Esophagus muscularis mucosa (tissue), 4 donors: Measurements from ENCODE around the gene GBP4. TPM values are rescaled to one million over a fixed set of nuclear protein-coding genes. Genes with fewer than 3 reads are reported as not detected.

Source experiments
- DNase-seq: peaks from one replicate; pipeline ENCODE4 v3.0.0-alpha.2; 2017; ENCODE audit errors: extremely low spot score
- H3K27ac ChIP-seq, 4 donors: fragments of 200-600 bp; sonication (generic); replicated peaks in 1 of 4; 1 replicate in 3 of 4; 2 replicates in 1 of 4; pipeline ENCODE4 v1.5.1; 2016 to 2019; ENCODE audit warnings: mild to moderate bottlenecking in 1 of 4
- H3K27me3 ChIP-seq, 4 donors: fragments of 200-600 bp; sonication (generic); one replicate each; pipeline versions ENCODE4 v1.5.1 to v1.6.0; 2016 to 2019
- H3K36me3 ChIP-seq, 4 donors: fragments of 200-600 bp; sonication (generic); one replicate each; pipeline ENCODE4 v1.5.1; 2016 to 2019
- H3K4me1 ChIP-seq, 4 donors: fragments of 200-600 bp; sonication (generic); one replicate each; pipeline ENCODE4 v1.5.1; 2016 to 2019
- H3K4me3 ChIP-seq, 4 donors: fragments of 200-600 bp; sonication (generic); 1 replicate in 2 of 4; 2 replicates in 2 of 4; pipeline ENCODE4 v1.5.1; 2016 to 2019; ENCODE audit warnings: mild to moderate bottlenecking in 4 of 4, moderate library complexity in 1 of 4
- H3K9me3 ChIP-seq, 4 donors: fragments of 200-600 bp; sonication (generic); 1 replicate in 3 of 4; 2 replicates in 1 of 4; pipeline ENCODE4 v1.5.1; 2016 to 2019
- EP300 ChIP-seq: sonication (generic); formaldehyde crosslinking; IDR thresholded peaks from one replicate; pipeline ENCODE4 v1.6.1; 2017; ENCODE audit warnings: antibody characterized with exemption
- POLR2A ChIP-seq: fragments of 450-650 bp; IDR thresholded peaks from one replicate; pipeline ENCODE4 v1.6.1; 2017; ENCODE audit warnings: antibody characterized with exemption, moderate library complexity, mild to moderate bottlenecking, low read depth
- POLR2AphosphoS5 ChIP-seq, 2 donors: sonication (generic); formaldehyde crosslinking; IDR thresholded peaks; one replicate each; pipeline ENCODE4 v1.6.1; 2017; ENCODE audit warnings: antibody characterized with exemption in 2 of 2
- WGBS: methylation state at CpG from one replicate; pipeline ENCODE4 v1.1.5; 2018; 5-methylcytosine and 5-hydroxymethylcytosine counted together
- intact Hi-C: fragments of 100-400 bp; cut with DNase I; formaldehyde crosslinking; loops from one replicate; pipeline ENCODE4 v1.15.1; 2023
- total RNA-seq, 4 donors: library from RNA; depleted of rRNA; stranded (reverse); fragments of >200 nt; gene quantifications; one replicate each; pipeline versions ENCODE4 v1.1.0 to v1.2.1, GENCODE V29; 2016
- TF ChIP-seq, protein P1 (sequence below), 3 experiments: fragments of 200-600 bp in 2 of 3; fragments of 450-650 bp in 1 of 3; sonication (generic) in 2 of 3; IDR thresholded peaks; one replicate each; pipeline ENCODE4 v1.5.1; 2017 to 2019; ENCODE audit warnings: antibody characterized with exemption in 3 of 3, mild to moderate bottlenecking in 2 of 3, moderate library complexity in 1 of 3

The GBP4 gene
- total RNA-seq, 4 donors from 2014 or later = 4.1 to 9.6 (median 5.0) TPM

DNA sequence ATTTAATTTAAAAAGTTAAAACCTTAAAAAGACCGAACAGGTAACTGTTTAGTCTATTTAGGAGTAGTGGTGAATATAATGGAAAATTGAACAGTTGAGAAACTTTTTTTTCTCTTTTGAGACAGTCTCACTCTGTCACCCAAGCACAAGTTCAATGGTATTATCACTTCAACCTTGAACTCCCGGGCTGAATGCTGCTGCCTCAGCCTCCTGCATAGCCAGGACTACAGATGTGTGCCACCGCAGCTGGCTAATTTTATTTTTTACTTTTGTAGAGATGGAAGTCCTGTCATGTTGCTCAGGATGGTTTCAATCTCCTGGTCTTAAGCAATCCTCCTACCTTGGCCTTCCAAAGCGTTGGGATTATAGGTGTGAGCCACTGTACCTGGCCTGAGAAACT, 56.6 kb downstream of the GBP4 start:
- no peaks in the 10 kb centered on the region for H3K27me3 ChIP-seq
- H3K36me3 ChIP-seq = no peaks in the 10 kb centered on the region
- no peak for DNase-seq
- H3K4me3 ChIP-seq = no peak overlapping the region
- H3K27ac ChIP-seq = no peak overlapping the region
- no peaks in the 10 kb centered on the region for H3K4me1 ChIP-seq
- WGBS = 87% methylated on average over 4 of the region's 4 CpGs
- H3K9me3 ChIP-seq = no peaks in the 10 kb centered on the region
- no peak for TF ChIP-seq EP300
- TF ChIP-seq, protein P1, sequence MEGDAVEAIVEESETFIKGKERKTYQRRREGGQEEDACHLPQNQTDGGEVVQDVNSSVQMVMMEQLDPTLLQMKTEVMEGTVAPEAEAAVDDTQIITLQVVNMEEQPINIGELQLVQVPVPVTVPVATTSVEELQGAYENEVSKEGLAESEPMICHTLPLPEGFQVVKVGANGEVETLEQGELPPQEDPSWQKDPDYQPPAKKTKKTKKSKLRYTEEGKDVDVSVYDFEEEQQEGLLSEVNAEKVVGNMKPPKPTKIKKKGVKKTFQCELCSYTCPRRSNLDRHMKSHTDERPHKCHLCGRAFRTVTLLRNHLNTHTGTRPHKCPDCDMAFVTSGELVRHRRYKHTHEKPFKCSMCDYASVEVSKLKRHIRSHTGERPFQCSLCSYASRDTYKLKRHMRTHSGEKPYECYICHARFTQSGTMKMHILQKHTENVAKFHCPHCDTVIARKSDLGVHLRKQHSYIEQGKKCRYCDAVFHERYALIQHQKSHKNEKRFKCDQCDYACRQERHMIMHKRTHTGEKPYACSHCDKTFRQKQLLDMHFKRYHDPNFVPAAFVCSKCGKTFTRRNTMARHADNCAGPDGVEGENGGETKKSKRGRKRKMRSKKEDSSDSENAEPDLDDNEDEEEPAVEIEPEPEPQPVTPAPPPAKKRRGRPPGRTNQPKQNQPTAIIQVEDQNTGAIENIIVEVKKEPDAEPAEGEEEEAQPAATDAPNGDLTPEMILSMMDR (IDR thresholded peaks at IDR 0.05) = no peak
- no peak for TF ChIP-seq POLR2AphosphoS5 (IDR thresholded peaks at IDR 0.05)
- TF ChIP-seq POLR2A = no peak
- intact Hi-C loops = no loop called here

DNA sequence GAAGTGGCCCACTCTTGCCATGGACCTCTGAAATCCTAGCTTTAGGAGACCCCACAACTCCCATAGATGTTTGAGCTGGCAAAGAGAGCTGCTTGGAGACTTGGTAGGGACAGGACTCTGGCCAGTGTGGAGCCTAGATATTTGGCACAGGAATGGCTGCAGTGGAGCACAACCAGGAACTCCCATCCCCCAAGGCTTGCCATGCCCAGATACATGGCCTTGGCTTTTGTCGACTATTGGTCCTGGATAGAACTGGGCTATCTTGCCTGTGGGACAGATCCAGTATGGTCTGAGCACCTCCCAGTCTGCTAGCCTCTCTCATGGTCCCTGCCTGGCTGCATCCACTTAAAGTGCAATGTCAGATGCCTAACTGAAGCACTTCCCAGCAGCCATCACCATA, 65.0 kb downstream of the GBP4 start:
- intact Hi-C loops = loop anchor here (10.0 kb wide), 1 partner anchor 131 kb away; no protein-coding TSS in a partner anchor
- H3K36me3 ChIP-seq = no peaks in the 10 kb centered on the region
- WGBS = 100% methylated on average over 1 of the region's 1 CpG
- no peak overlapping the region for H3K4me3 ChIP-seq
- TF ChIP-seq EP300 (no peak), POLR2A (no peak), POLR2AphosphoS5 (IDR thresholded peaks at IDR 0.05) (no peak)
- TF ChIP-seq, protein P1 (IDR thresholded peaks at IDR 0.05) = no peak
- DNase-seq = no peak
- no peak overlapping the region for H3K27ac ChIP-seq
- no peaks in the 10 kb centered on the region for H3K9me3 ChIP-seq
- H3K27me3 ChIP-seq = no peaks in the 10 kb centered on the region
- H3K4me1 ChIP-seq = peaks cover 5 to 20% (median 16%) of the 10 kb centered on the region in 4 donors

Other genes starting within 250 kb of the GBP4 start
- gene KYAT3, start 206.3 kb downstream of the GBP4 start, total RNA-seq = 10 to 100 TPM; 18.4 to 35.3 (median 21.8) TPM
- gene RBMXL1, start 206.3 kb downstream of the GBP4 start, total RNA-seq = 10 to 100 TPM; 10.3 to 46.4 (median 16.0) TPM
- 10 to 100 TPM; 11.9 to 21.1 (median 16.1) TPM for gene GBP3, start 176.1 kb downstream of the GBP4 start, total RNA-seq
- 10 to 100 TPM; 16.1 to 38.2 (median 21.1) TPM for gene GBP1, start 133.7 kb downstream of the GBP4 start, total RNA-seq
- gene GBP2, start 72.8 kb downstream of the GBP4 start, total RNA-seq = 100 to 1,000 TPM; 103 to 169 (median 147) TPM
- gene GBP7, start 22.9 kb downstream of the GBP4 start, total RNA-seq = not detected
- 1 to 10 TPM in 1 of 4 donors, under 1 TPM in 3; 0.42 to 3.0 (median 0.73) TPM for gene GBP5, start 73.9 kb upstream of the GBP4 start, total RNA-seq
- under 1 TPM in 1 of 4 donors, not detected in 3; under 0.01 TPM for gene GBP6, start 165.1 kb upstream of the GBP4 start, total RNA-seq